Thoracic aorta (tissue), 2 donors: ENCODE results near the gene GTF2A1L. TPM values are rescaled to one million over a fixed set of nuclear protein-coding genes. Genes with fewer than 3 reads are reported as not detected.

ENCODE experiments used
- ATAC-seq: fragments of 150-250 bp; one replicate; pipeline ENCODE4 v1.8.0; 2017; ENCODE audit warnings: low read depth; ENCODE audit not compliant: insufficient number of reproducible peaks, low FRiP score
- DNase-seq: peaks from one replicate; pipeline ENCODE4 v3.0.0-alpha.2; 2020; ENCODE audit warnings: low spot score
- H3K27ac ChIP-seq, 2 donors: fragments of 200-600 bp; sonication (generic); 1 replicate in 1 of 2; 2 replicates in 1 of 2; pipeline ENCODE4 v1.5.1; 2016; ENCODE audit warnings: mild to moderate bottlenecking in 2 of 2, moderate library complexity in 2 of 2
- H3K27me3 ChIP-seq: fragments of 200-600 bp; sonication (generic); replicated peaks from 2 replicates; pipeline ENCODE4 v1.6.0; 2016; ENCODE audit warnings: mild to moderate bottlenecking; ENCODE audit not compliant: insufficient read depth
- H3K36me3 ChIP-seq: fragments of 200-600 bp; sonication (generic); one replicate; pipeline ENCODE4 v1.5.1; 2016
- H3K4me1 ChIP-seq, 2 donors: fragments of 200-600 bp; sonication (generic); 1 replicate in 1 of 2; 2 replicates in 1 of 2; pipeline versions ENCODE4 v1.5.1 to v1.6.0; 2016; ENCODE audit warnings: low read depth in 2 of 2, mild to moderate bottlenecking in 1 of 2; ENCODE audit not compliant: control insufficient read depth in 1 of 2
- H3K4me3 ChIP-seq: fragments of 200-600 bp; sonication (generic); 2 replicates; pipeline ENCODE4 v1.5.1; 2016; ENCODE audit warnings: mild to moderate bottlenecking
- H3K9me3 ChIP-seq: fragments of 200-600 bp; sonication (generic); 2 replicates; pipeline ENCODE4 v1.5.1; 2016
- CTCF ChIP-seq: fragments of 200-600 bp; sonication (generic); IDR thresholded peaks from one replicate; pipeline ENCODE4 v1.5.1; 2019; ENCODE audit warnings: antibody characterized with exemption
- total RNA-seq, 2 donors: library from RNA; depleted of rRNA; stranded (reverse); fragments of >200 nt; gene quantifications; one replicate each; pipeline versions ENCODE4 v1.1.0 to v1.2.3, GENCODE V29; 2016

GTF2A1L gene
- total RNA-seq, 2 donors from 2014 or later = 0.27 to 1.6 TPM

GRCh38 chr2:48597492-48597891 is 20.2 kb upstream of the GTF2A1L start:
- ATAC-seq (no peak), DNase-seq (no peak)
- no peak overlapping the region for H3K4me3 ChIP-seq
- no peak overlapping the region for H3K27ac ChIP-seq
- no peaks in the 10 kb centered on the region for H3K4me1 ChIP-seq
- no peaks in the 10 kb centered on the region for H3K36me3 ChIP-seq
- H3K9me3 ChIP-seq = no peaks in the 10 kb centered on the region
- TF ChIP-seq CTCF = no peak
- no peaks in the 10 kb centered on the region for H3K27me3 ChIP-seq

DNA sequence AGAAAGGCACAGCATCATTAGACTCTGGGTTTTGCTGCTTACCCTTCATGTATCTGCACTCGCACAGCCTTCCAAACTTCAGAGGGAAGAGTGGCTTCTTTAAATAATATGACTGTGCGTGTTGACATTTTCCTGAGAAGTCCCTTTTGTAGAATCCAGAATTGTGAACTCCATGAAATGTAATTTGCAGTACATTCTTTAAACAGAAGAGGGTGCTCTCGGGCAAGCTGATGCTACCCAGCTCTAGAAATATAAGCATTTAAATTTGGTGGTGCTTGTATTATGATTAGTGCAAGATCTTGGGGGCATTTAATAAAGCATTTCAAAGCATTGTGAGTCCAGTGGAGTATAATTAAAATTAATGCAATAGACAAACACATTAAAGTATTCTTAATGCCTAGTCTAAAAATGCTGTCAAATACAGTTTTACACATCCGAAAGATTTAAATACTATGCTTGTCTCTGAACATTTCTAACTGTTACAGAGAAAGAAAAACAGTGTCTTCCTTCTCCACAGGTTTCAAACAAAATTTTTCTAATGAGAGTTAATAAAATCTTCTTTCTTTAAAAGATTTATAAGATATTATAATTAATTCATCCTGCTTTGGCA is 17.3 kb upstream of the GTF2A1L start:
- Histone ChIP-seq H3K27ac (no peak overlapping the region), H3K27me3 (no peaks in the 10 kb centered on the region), H3K4me1 (no peaks in the 10 kb centered on the region), H3K9me3 (no peaks in the 10 kb centered on the region), H3K36me3 (no peaks in the 10 kb centered on the region), H3K4me3 (no peak overlapping the region)
- ATAC-seq = no peak
- peak; percentile 44 for TF ChIP-seq CTCF
- DNase-seq = no peak

- ATAC-seq = no peak
- Histone ChIP-seq H3K4me3 (no peak overlapping the region), H3K4me1 (no peaks in the 10 kb centered on the region), H3K27me3 (no peaks in the 10 kb centered on the region), H3K27ac (no peak overlapping the region), H3K36me3 (no peaks in the 10 kb centered on the region), H3K9me3 (no peaks in the 10 kb centered on the region)
- no peak for DNase-seq
- no peak for TF ChIP-seq CTCF
Measured at GRCh38 chr2:48600917-48601316, 16.7 kb upstream of the GTF2A1L start.

DNA sequence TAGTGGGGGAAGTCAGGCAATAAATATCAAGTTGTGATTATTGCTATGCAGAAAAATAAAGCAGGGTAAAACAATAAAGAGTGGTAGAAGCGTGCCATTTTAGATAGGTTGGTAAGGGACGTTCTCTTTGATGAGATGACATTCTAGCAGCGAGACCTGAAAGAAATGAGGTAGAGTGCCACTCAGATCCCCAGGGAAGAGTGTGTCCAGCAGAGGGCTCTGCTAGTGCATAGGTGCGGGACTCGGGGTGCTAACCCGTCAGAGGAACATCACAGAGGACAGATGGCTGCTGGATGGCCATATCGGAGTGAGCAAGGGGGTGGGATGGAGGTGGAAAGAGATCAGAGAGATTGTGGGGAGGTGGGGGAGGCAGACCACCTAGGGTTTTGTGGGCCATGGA is 16.3 kb upstream of the GTF2A1L start:
- no peak overlapping the region for H3K27ac ChIP-seq
- no peaks in the 10 kb centered on the region for H3K27me3 ChIP-seq
- ATAC-seq (no peak), DNase-seq (no peak)
- no peaks in the 10 kb centered on the region for H3K9me3 ChIP-seq
- no peak for TF ChIP-seq CTCF
- H3K36me3 ChIP-seq = no peaks in the 10 kb centered on the region
- H3K4me1 ChIP-seq = no peaks in the 10 kb centered on the region
- H3K4me3 ChIP-seq = no peak overlapping the region

DNA sequence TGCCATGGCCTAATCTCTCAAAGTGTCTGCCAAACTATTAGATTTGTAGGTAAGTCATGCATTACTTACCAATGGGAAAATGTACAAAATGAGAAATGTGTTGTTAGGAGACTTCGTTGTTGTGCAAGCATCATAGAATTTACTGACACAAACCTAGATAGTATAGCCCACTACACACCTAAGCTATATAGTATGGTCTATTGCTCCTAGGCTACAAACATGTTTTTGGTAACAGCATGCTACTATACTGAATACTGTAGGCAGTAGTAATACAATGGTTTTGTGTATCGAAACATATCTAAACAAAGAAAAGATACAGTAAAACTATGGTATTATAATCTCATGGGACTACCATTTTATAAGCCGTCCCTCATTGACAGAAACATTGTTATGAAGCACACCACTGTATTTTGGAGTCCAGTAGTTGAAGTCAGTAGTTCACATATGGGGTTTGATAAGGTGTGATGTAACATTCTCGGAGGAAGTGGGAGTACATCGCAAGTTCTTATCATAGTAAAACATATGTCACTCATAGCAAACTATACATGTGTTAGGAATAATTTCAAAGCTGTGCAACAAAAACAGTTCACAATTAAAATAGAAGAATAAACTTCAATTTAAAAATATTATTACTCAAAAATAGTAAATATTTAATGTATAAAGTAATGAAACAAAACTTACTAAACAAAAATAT is 12.0 kb upstream of the GTF2A1L start:
- ATAC-seq = no peak

More for the DNA sequence above, 12.0 kb upstream of the GTF2A1L start:
- no peak for TF ChIP-seq CTCF
- H3K36me3 ChIP-seq = no peaks in the 10 kb centered on the region
- no peaks in the 10 kb centered on the region for H3K27me3 ChIP-seq
- no peak overlapping the region for H3K4me3 ChIP-seq
- H3K4me1 ChIP-seq = no peaks in the 10 kb centered on the region
- no peak for DNase-seq
- H3K27ac ChIP-seq = no peak overlapping the region
- no peaks in the 10 kb centered on the region for H3K9me3 ChIP-seq
